HepG2 (cell line): ENCODE measurements around the gene ZNF777. TPM values are rescaled to one million over a fixed set of nuclear protein-coding genes. Genes with fewer than 3 reads are reported as not detected.

Experiments
- AKAP8 ChIP-seq: sonication (generic); formaldehyde crosslinking; IDR thresholded peaks from 2 replicates; pipeline ENCODE4 v1.5.1; 2020; ENCODE audit warnings: mild to moderate bottlenecking, missing genetic modification reagents
- BCLAF1 ChIP-seq: fragments of 450-650 bp; IDR thresholded peaks from 2 replicates; pipeline ENCODE4 v1.6.1; 2017; ENCODE audit warnings: mild to moderate bottlenecking
- CCDC6 ChIP-seq: sonication (generic); formaldehyde crosslinking; IDR thresholded peaks from 2 replicates; pipeline ENCODE4 v1.8.1; 2022; ENCODE audit warnings: mild to moderate bottlenecking, missing genetic modification reagents, moderate library complexity
- KDM5A ChIP-seq: fragments of 200-600 bp; sonication (generic); IDR thresholded peaks from 2 replicates; pipeline ENCODE4 v1.7.0; 2018; ENCODE audit warnings: antibody characterized with exemption, mild to moderate bottlenecking, low read length, borderline replicate concordance
- KLF6 ChIP-seq: IDR thresholded peaks from 2 replicates; pipeline ENCODE4 v1.8.0; 2016; ENCODE audit warnings: missing biosample characterization, missing genetic modification reagents
- MIER2 ChIP-seq: IDR thresholded peaks from 2 replicates; pipeline ENCODE4 v1.6.1; 2016; ENCODE audit warnings: missing biosample characterization, missing genetic modification reagents
- MXD4 ChIP-seq: IDR thresholded peaks from 2 replicates; pipeline ENCODE4 v1.6.1; 2016; ENCODE audit warnings: mild to moderate bottlenecking, missing biosample characterization, missing genetic modification reagents
- REPIN1 ChIP-seq: sonication (generic); formaldehyde crosslinking; IDR thresholded peaks from 2 replicates; pipeline ENCODE4 v1.8.0; 2022; ENCODE audit warnings: missing genetic modification reagents, low read depth, mild to moderate bottlenecking, borderline replicate concordance
- TOPORS ChIP-seq: sonication (generic); formaldehyde crosslinking; IDR thresholded peaks from 2 replicates; pipeline ENCODE4 v1.8.0; 2023; ENCODE audit warnings: mild to moderate bottlenecking, missing genetic modification reagents
- ZBTB42 ChIP-seq: sonication (generic); formaldehyde crosslinking; IDR thresholded peaks from 2 replicates; pipeline ENCODE4 v1.5.0; 2020; ENCODE audit warnings: mild to moderate bottlenecking, missing genetic modification reagents
- ZKSCAN5 ChIP-seq: sonication (generic); formaldehyde crosslinking; IDR thresholded peaks from 2 replicates; pipeline ENCODE4 v1.5.1; 2020; ENCODE audit warnings: mild to moderate bottlenecking, missing genetic modification reagents
- ZMYM2 ChIP-seq: sonication (generic); formaldehyde crosslinking; IDR thresholded peaks from 2 replicates; pipeline ENCODE4 v1.8.0; 2022; ENCODE audit warnings: mild to moderate bottlenecking, missing genetic modification reagents
- ZNF17 ChIP-seq: sonication (generic); formaldehyde crosslinking; IDR thresholded peaks from 2 replicates; pipeline ENCODE4 v1.5.0; 2020; ENCODE audit warnings: mild to moderate bottlenecking, missing genetic modification reagents
- ZNF30 ChIP-seq: sonication (generic); formaldehyde crosslinking; IDR thresholded peaks from 2 replicates; pipeline ENCODE4 v1.5.0; 2020; ENCODE audit warnings: mild to moderate bottlenecking, missing genetic modification reagents
- ZNF33B ChIP-seq: sonication (generic); formaldehyde crosslinking; IDR thresholded peaks from 2 replicates; pipeline ENCODE4 v1.5.1; 2020; ENCODE audit warnings: mild to moderate bottlenecking, missing genetic modification reagents
- ZNF564 ChIP-seq: sonication (generic); formaldehyde crosslinking; IDR thresholded peaks from 2 replicates; pipeline ENCODE4 v1.8.1; 2023; ENCODE audit warnings: mild to moderate bottlenecking, missing genetic modification reagents
- ZNF629 ChIP-seq: sonication (generic); formaldehyde crosslinking; conservative IDR thresholded peaks from 2 replicates; pipeline ENCODE4 v1.5.0; 2020; ENCODE audit warnings: missing genetic modification reagents
- ZNF746 ChIP-seq: sonication (generic); formaldehyde crosslinking; IDR thresholded peaks from 2 replicates; pipeline ENCODE4 v1.8.0; 2022; ENCODE audit warnings: mild to moderate bottlenecking, missing genetic modification reagents
- ZNF772 ChIP-seq: sonication (generic); formaldehyde crosslinking; IDR thresholded peaks from 2 replicates; pipeline ENCODE4 v1.5.0; 2020; ENCODE audit warnings: mild to moderate bottlenecking, missing genetic modification reagents
- polyA plus RNA-seq, 8 experiments: library from polyadenylated mRNA; depleted of rRNA in 3 of 8; stranded (reverse) in 7 of 8; unstranded in 1 of 8; fragments of >200 nt; fragmentation: Illumina TruSeq in 4 of 8; extraction: Trizol in 4 of 8; gene quantifications; 2 replicates each; pipeline versions ENCODE4 v1.2.1 to v1.2.3, GENCODE V29; 2011 to 2016; ENCODE audit warnings: low read depth in 4 of 8, missing spikeins in 1 of 8, mixed read lengths in 1 of 8; ENCODE audit not compliant: insufficient read depth in 1 of 8
- total RNA-seq, 5 experiments: library from RNA; depleted of rRNA; stranded (reverse); fragments of >200 nt; fragmentation: Illumina TruSeq; extraction: Trizol; gene quantifications; 2 replicates each; pipeline ENCODE4 v1.2.3, GENCODE V29; 2016; ENCODE audit warnings: low read depth in 1 of 5
- TF ChIP-seq, protein P1 (sequence below): sonication (generic); formaldehyde crosslinking; IDR thresholded peaks from 2 replicates; pipeline ENCODE4 v1.5.1; 2020; ENCODE audit warnings: mild to moderate bottlenecking, missing genetic modification reagents, borderline replicate concordance
- TF ChIP-seq, protein P2 (sequence below): IDR thresholded peaks from 2 replicates; pipeline ENCODE4 v1.6.1; 2016; ENCODE audit warnings: control low read depth
- TF ChIP-seq, protein P3 (sequence below): sonication (generic); formaldehyde crosslinking; IDR thresholded peaks from 2 replicates; pipeline ENCODE4 v1.8.0; 2022; ENCODE audit warnings: missing genetic modification reagents, mild to moderate bottlenecking, inconsistent platforms, borderline replicate concordance
- TF ChIP-seq, protein P4 (sequence below): sonication (generic); formaldehyde crosslinking; IDR thresholded peaks from 2 replicates; pipeline ENCODE4 v1.4.0; 2020; ENCODE audit warnings: missing genetic modification reagents

ZNF777 gene
- total and polyA plus RNA-seq, 2 of the 13 experiments (the other 11 are each of a cell fraction or from before 2014, with no cell fraction given) = 3.8 to 6.0 TPM

DNA sequence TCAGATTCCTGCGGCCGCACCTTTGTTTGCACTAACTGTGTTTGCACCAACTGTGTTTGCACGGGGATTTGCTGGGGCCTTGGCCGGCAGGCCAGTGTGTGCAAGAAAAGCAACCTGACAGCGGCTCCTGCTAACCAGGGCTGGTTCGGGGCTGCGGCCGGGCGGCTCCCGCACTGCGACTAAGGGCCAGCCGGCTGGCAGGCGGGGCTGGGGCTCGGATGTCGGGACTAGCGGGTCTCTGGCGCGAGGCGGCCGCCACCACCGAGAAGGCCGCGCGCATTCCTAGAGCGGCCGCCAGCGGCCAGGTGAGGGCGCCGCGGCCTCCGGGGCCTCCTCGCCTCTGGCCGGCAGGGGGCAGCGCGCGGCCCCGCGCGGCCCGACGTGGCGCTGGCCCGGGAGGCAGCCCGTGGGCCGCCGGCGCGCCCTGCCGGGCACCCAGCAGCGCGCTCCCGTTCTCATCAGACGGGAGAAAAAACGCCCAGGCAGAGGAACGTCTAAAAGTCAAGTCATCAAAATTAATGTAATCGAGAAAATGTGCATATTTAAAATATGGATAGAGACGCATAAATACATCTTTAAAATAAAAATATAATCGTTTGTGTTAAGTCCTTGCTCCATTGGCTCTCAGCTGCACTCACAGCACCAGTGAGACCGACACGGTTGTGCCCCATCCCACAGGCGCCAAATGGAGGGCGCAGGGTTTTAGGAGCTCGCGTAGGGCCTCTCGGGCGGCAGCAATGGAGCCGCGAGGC, 38.5 kb downstream of the ZNF777 start (continued):
- TF ChIP-seq AKAP8 (CRISPR knock-in tag) (no peak), ZMYM2 (CRISPR knock-in tag) (no peak), BCLAF1 (no peak), ZNF564 (CRISPR knock-in tag) (peak; percentile 47; the same call in 1 of the 2 replicates), MIER2 (CRISPR knock-in tag) (no peak), ZNF772 (0 out of 2 replicates have a peak, but pooled peaks have one; percentile 47), TOPORS (no peak), ZNF30 (CRISPR knock-in tag) (no peak), ZBTB42 (CRISPR knock-in tag) (no peak), KDM5A (no peak), ZKSCAN5 (CRISPR knock-in tag) (no peak), REPIN1 (CRISPR knock-in tag) (no peak), MXD4 (CRISPR knock-in tag) (no peak), ZNF746 (no peak), KLF6 (CRISPR knock-in tag) (no peak), ZNF629 (CRISPR knock-in tag) (no peak), ZNF17 (no peak), CCDC6 (0 out of 2 replicates have a peak, but pooled peaks have one; percentile 26), ZNF33B (CRISPR knock-in tag) (no peak)
- TF ChIP-seq, protein P1, sequence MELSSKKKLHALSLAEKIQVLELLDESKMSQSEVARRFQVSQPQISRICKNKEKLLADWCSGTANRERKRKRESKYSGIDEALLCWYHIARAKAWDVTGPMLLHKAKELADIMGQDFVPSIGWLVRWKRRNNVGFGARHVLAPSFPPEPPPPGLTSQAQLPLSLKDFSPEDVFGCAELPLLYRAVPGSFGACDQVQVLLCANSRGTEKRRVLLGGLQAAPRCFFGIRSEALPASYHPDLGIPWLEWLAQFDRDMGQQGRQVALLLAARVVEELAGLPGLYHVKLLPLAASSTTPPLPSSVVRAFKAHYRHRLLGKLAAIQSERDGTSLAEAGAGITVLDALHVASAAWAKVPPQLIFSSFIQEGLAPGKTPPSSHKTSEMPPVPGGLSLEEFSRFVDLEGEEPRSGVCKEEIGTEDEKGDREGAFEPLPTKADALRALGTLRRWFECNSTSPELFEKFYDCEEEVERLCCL (CRISPR knock-in tag) = no peak
- TF ChIP-seq, protein P2, sequence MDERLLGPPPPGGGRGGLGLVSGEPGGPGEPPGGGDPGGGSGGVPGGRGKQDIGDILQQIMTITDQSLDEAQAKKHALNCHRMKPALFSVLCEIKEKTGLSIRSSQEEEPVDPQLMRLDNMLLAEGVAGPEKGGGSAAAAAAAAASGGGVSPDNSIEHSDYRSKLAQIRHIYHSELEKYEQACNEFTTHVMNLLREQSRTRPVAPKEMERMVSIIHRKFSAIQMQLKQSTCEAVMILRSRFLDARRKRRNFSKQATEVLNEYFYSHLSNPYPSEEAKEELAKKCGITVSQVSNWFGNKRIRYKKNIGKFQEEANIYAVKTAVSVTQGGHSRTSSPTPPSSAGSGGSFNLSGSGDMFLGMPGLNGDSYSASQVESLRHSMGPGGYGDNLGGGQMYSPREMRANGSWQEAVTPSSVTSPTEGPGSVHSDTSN (CRISPR knock-in tag) = no peak
- TF ChIP-seq, protein P3, sequence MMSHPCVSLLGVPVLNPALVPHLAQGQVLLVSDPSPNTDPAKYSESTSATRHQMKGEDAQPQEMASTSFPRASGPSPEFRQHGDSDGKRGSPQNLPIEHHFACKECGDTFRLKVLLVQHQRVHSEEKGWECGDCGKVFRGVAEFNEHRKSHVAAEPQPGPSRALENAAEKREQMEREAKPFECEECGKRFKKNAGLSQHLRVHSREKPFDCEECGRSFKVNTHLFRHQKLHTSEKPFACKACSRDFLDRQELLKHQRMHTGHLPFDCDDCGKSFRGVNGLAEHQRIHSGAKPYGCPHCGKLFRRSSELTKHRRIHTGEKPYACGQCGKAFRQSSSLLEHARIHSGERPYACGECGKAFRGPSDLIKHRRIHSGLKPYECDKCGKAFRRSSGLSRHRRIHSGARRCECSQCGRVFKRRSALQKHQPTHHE (CRISPR knock-in tag) = no peak
- TF ChIP-seq, protein P4, sequence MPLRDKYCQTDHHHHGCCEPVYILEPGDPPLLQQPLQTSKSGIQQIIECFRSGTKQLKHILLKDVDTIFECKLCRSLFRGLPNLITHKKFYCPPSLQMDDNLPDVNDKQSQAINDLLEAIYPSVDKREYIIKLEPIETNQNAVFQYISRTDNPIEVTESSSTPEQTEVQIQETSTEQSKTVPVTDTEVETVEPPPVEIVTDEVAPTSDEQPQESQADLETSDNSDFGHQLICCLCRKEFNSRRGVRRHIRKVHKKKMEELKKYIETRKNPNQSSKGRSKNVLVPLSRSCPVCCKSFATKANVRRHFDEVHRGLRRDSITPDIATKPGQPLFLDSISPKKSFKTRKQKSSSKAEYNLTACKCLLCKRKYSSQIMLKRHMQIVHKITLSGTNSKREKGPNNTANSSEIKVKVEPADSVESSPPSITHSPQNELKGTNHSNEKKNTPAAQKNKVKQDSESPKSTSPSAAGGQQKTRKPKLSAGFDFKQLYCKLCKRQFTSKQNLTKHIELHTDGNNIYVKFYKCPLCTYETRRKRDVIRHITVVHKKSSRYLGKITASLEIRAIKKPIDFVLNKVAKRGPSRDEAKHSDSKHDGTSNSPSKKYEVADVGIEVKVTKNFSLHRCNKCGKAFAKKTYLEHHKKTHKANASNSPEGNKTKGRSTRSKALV = no peak
